Sigmoid colon (tissue), 7 donors: Measurements from ENCODE around the gene FSD2. TPM values are rescaled to one million over a fixed set of nuclear protein-coding genes. Genes with fewer than 3 reads are reported as not detected.

Source experiments
- DNase-seq: peaks from one replicate; pipeline ENCODE4 v3.0.0-alpha.2; 2019
- H3K27ac ChIP-seq, 4 donors: fragments of 200-600 bp; sonication (generic); one replicate each; pipeline ENCODE4 v1.5.1; 2016 to 2019; ENCODE audit warnings: mild to moderate bottlenecking in 1 of 4
- H3K27me3 ChIP-seq, 3 donors: fragments of 200-600 bp; sonication (generic); one replicate each; pipeline ENCODE4 v1.5.1; 2019; ENCODE audit warnings: mild to moderate bottlenecking in 1 of 3
- H3K36me3 ChIP-seq, 4 donors: fragments of 200-600 bp; sonication (generic); one replicate each; pipeline ENCODE4 v1.5.1; 2016 to 2019
- H3K4me1 ChIP-seq, 4 donors: fragments of 200-600 bp; sonication (generic); one replicate each; pipeline ENCODE4 v1.5.1; 2017 to 2019
- H3K4me3 ChIP-seq, 4 donors: fragments of 200-600 bp; sonication (generic); one replicate each; pipeline ENCODE4 v1.5.1; 2017 to 2019; ENCODE audit warnings: mild to moderate bottlenecking in 2 of 4, moderate library complexity in 1 of 4
- H3K9me3 ChIP-seq, 4 donors: fragments of 200-600 bp in 3 of 4; sonication (generic) in 3 of 4; one replicate each; pipeline versions ENCODE4 v1.5.1 to v1.6.1; 2013 to 2019
- EP300 ChIP-seq, 4 donors: sonication (generic); formaldehyde crosslinking; IDR thresholded peaks; one replicate each; pipeline ENCODE4 v1.6.1; 2017; ENCODE audit warnings: antibody characterized with exemption in 4 of 4
- POLR2A ChIP-seq, 2 donors: fragments of 450-650 bp; IDR thresholded peaks; one replicate each; pipeline ENCODE4 v1.6.1; 2016; ENCODE audit warnings: antibody characterized with exemption in 2 of 2, mild to moderate bottlenecking in 2 of 2, moderate library complexity in 2 of 2
- POLR2AphosphoS5 ChIP-seq, 4 donors: sonication (generic); formaldehyde crosslinking; IDR thresholded peaks; one replicate each; pipeline ENCODE4 v1.6.1; 2017; ENCODE audit warnings: antibody characterized with exemption in 4 of 4
- WGBS, 2 donors: extraction: QIAGEN DNeasy Blood & Tissue Kit; methylation state at CpG; one replicate each; pipeline ENCODE4 v1.1.7; 2013; 5-methylcytosine and 5-hydroxymethylcytosine counted together
- intact Hi-C: fragments of 100-400 bp; cut with DNase I; formaldehyde crosslinking; loops from one replicate; pipeline ENCODE4 v1.15.1; 2023
- polyA plus RNA-seq, 3 donors: library from polyadenylated mRNA; stranded (reverse); fragments of 200-250 nt; gene quantifications; one replicate each; pipeline ENCODE4 v1.2.3, GENCODE V29; 2013
- total RNA-seq, 4 donors: library from RNA; depleted of rRNA; stranded (reverse); fragments of >200 nt; gene quantifications; one replicate each; pipeline ENCODE4 v1.1.0, GENCODE V29; 2016
- TF ChIP-seq, protein P1 (sequence below), 4 experiments: fragments of 450-650 bp in 3 of 4; fragments of 200-600 bp in 1 of 4; IDR thresholded peaks; one replicate each; pipeline ENCODE4 v1.5.1; 2016 to 2019; ENCODE audit warnings: antibody characterized with exemption in 4 of 4, mild to moderate bottlenecking in 3 of 4, moderate library complexity in 2 of 4
- donor health status: healthy with polysubstance abuse.
- donor health status: Bipolar disorder and iron deficiency.
- donor health status: healthy.

Gene FSD2
- total and polyA plus RNA-seq, 7 donors, result not detected

DNA sequence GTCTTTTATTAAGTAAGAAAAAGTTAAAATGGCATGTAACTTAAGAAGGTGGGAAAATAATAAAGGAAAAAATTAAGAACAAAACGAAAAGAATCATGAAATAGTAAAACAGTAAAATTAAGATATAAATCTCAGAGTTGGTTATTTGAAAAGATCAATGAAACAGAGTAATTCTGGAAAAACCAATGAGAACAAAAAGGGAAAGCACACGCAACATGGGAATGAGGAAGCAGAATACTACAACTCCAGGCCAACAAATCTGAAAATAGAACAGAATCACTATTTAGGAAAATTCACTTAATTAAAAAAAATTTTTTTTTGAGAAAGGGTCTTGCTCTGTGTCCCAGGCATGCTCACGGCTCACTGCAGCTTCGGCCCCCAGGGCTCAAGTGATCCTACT lies 34.3 kb upstream of the FSD2 start:
- H3K27me3 ChIP-seq, result no peaks in the 10 kb centered on the region
- peaks cover 12 to 31% (median 21%) of the 10 kb centered on the region in 4 donors for H3K36me3 ChIP-seq
- TF ChIP-seq, protein P1, sequence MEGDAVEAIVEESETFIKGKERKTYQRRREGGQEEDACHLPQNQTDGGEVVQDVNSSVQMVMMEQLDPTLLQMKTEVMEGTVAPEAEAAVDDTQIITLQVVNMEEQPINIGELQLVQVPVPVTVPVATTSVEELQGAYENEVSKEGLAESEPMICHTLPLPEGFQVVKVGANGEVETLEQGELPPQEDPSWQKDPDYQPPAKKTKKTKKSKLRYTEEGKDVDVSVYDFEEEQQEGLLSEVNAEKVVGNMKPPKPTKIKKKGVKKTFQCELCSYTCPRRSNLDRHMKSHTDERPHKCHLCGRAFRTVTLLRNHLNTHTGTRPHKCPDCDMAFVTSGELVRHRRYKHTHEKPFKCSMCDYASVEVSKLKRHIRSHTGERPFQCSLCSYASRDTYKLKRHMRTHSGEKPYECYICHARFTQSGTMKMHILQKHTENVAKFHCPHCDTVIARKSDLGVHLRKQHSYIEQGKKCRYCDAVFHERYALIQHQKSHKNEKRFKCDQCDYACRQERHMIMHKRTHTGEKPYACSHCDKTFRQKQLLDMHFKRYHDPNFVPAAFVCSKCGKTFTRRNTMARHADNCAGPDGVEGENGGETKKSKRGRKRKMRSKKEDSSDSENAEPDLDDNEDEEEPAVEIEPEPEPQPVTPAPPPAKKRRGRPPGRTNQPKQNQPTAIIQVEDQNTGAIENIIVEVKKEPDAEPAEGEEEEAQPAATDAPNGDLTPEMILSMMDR (IDR thresholded peaks at IDR 0.05), result no peak
- peaks cover 0 to 3% (median 0%) of the 10 kb centered on the region in 4 donors for H3K9me3 ChIP-seq
- WGBS, 2 donors, result 96% methylated on average over 4 of the region's 4 CpGs
- no peaks in the 10 kb centered on the region for H3K4me1 ChIP-seq
- intact Hi-C loops, result no loop called here
- no peak for DNase-seq
- no peak overlapping the region for H3K4me3 ChIP-seq
- no peak overlapping the region for H3K27ac ChIP-seq

DNA sequence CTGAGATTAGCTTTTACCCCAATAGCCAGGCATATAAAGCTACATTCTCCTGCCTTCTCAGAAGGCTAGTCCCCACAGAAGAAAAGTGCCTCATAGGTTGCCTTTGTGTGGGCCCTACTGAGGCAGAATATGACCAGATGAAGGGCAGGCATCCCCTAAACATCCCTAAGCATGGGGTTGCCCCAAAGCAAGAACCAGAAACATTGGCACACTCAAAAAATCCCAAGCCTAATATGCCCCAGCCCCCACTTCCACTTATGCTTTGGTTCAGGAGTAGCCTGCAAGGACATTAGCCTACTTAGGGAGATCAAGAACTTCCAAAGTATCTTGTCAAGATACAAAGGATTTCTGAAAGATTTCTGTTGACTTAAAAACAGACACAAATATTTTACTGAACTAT lies 33.3 kb upstream of the FSD2 start:
- intact Hi-C loops, result no loop called here

DNA sequence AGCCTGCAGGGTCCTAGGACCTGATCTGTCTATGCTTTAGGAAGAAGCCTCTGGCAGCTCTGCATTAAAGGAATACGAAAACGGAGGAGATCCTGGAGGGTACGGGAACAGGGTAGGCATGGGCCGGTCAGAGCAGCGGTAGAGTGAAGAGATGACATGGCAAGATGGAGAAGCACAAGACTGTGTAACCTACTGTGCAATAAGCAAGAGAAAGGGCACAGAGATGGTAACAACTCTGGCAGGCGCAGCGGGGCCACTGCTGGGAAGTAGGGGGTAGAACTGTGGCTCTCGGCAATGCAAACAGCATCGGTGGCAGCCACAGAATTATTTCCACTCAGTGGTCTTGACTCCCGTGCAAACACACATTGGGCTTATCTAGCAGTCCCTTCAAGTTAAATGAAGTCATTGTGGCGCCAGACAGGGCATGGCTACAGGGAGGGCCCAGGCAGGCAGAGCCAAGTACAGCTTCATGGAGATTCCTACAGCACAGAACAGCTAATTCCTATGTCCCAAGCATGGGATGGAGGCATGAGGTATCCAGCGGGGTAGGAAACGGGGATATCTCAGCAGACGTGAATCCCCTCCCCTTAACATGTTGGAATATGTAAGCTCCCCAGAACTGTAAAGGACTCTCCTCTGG lies 32.3 kb upstream of the FSD2 start:
- Histone ChIP-seq H3K9me3 (no peaks in the 10 kb centered on the region), H3K4me1 (no peaks in the 10 kb centered on the region), H3K4me3 (no peak overlapping the region), H3K27ac (no peak overlapping the region), H3K36me3 (peaks cover 25 to 50% (median 41%) of the 10 kb centered on the region in 4 donors), H3K27me3 (no peaks in the 10 kb centered on the region)
- DNase-seq, result no peak
- no peak for TF ChIP-seq EP300 (IDR thresholded peaks at IDR 0.05)
- TF ChIP-seq POLR2AphosphoS5 (IDR thresholded peaks at IDR 0.05), result no peak
- TF ChIP-seq, protein P1 (IDR thresholded peaks at IDR 0.05), result no peak
- TF ChIP-seq POLR2A (IDR thresholded peaks at IDR 0.05), result no peak
- WGBS, 2 donors, result 96 to 97% methylated on average over 14 of the region's 14 CpGs
- intact Hi-C loops, result no loop called here

More for the DNA sequence above, 33.3 kb upstream of the FSD2 start:
- Histone ChIP-seq H3K36me3 (peaks cover 19 to 41% (median 32%) of the 10 kb centered on the region in 4 donors), H3K27ac (no peak overlapping the region), H3K4me3 (no peak overlapping the region), H3K4me1 (no peaks in the 10 kb centered on the region), H3K27me3 (no peaks in the 10 kb centered on the region), H3K9me3 (peaks cover 0 to 3% (median 0%) of the 10 kb centered on the region in 4 donors)
- no peak for DNase-seq
- TF ChIP-seq, protein P1 (IDR thresholded peaks at IDR 0.05), result no peak
- TF ChIP-seq POLR2A (IDR thresholded peaks at IDR 0.05) (no peak), EP300 (IDR thresholded peaks at IDR 0.05) (no peak), POLR2AphosphoS5 (IDR thresholded peaks at IDR 0.05) (no peak)

DNA sequence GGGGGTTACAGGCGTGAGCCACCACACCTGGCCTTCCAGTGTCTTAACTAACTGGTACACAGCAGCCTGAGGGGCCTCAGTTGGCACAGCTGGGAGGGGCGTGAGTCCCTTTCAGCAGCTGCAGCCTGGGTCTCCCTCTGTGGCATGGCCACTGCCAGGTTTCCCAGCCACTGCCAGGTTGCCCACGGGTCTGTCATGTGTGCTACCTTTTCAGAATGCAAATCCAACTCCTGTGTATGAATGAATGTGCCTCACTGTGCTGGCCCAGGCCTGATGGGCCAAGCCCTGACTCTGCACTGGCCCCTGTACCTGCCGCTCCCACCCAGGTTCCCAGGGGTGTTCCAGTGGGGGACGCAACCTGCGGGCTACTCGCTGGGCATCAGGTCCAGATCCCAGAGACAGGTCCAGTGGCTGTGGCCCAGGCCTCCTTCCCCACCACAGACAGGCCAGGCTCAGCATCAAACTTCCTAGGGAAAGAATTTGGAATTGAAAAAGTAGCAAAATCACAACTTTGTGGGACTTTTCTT lies 29.6 kb upstream of the FSD2 start:
- Histone ChIP-seq H3K9me3 (no peaks in the 10 kb centered on the region), H3K27ac (no peak overlapping the region), H3K4me3 (no peak overlapping the region), H3K36me3 (peaks cover 41 to 74% (median 63%) of the 10 kb centered on the region in 4 donors), H3K27me3 (no peaks in the 10 kb centered on the region), H3K4me1 (peaks cover 0 to 12% (median 0%) of the 10 kb centered on the region in 4 donors)
- TF ChIP-seq, protein P1 (IDR thresholded peaks at IDR 0.05), result no peak
- TF ChIP-seq POLR2AphosphoS5 (IDR thresholded peaks at IDR 0.05) (no peak), EP300 (IDR thresholded peaks at IDR 0.05) (no peak), POLR2A (IDR thresholded peaks at IDR 0.05) (no peak)
- no peak for DNase-seq
- intact Hi-C loops, result no loop called here
- 98% methylated on average over 7 of the region's 7 CpGs for WGBS, 2 donors

DNA sequence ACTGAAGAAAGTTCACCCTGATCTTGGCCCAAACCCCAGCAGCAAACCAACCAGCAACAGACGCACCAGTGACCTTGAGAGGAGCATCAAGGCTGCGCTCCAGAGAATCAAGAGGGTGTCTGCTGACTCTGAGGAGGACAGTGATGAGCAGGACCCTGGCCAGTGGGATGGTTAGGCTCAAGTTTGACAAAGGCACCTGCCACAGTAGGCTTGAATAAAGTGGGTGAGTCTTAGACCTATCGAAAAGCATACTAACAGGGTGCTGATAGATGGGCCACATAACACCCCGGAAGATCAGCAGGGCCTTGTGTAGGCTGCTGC lies 27.5 kb upstream of the FSD2 start:
- H3K9me3 ChIP-seq, result no peaks in the 10 kb centered on the region
- 95 to 98% methylated on average over 4 of the region's 4 CpGs for WGBS, 2 donors
- peaks cover 0 to 12% (median 0%) of the 10 kb centered on the region in 4 donors for H3K4me1 ChIP-seq
- TF ChIP-seq, protein P1 (IDR thresholded peaks at IDR 0.05), result no peak
- TF ChIP-seq POLR2AphosphoS5 (IDR thresholded peaks at IDR 0.05) (no peak), POLR2A (IDR thresholded peaks at IDR 0.05) (no peak), EP300 (IDR thresholded peaks at IDR 0.05) (no peak)
- H3K27ac ChIP-seq, result no peak overlapping the region
- H3K4me3 ChIP-seq, result no peak overlapping the region
- peaks cover 43 to 95% (median 77%) of the 10 kb centered on the region in 4 donors for H3K36me3 ChIP-seq
- H3K27me3 ChIP-seq, result no peaks in the 10 kb centered on the region
- DNase-seq, result no peak
- intact Hi-C loops, result no loop called here
